CD4-positive, alpha-beta T cell (primary cell): Measurements from ENCODE around the gene TPCN2. TPM values are rescaled to one million over a fixed set of nuclear protein-coding genes. Genes with fewer than 3 reads are reported as not detected.

Experiments used
- ATAC-seq: fragments of 200-7000 bp; cut with Tn5 transposase; one replicate; pipeline ENCODE4 v1.10.0; 2022; ENCODE audit warnings: mild to moderate bottlenecking; ENCODE audit not compliant: poor library complexity
- CTCF ChIA-PET: fragments of 350-600 bp; sonication (Branson Sonifier 250); formaldehyde crosslinking; loops from one replicate; lab custom pipeline; 2021; ENCODE audit warnings: antibody characterized with exemption, inconsistent platforms; lab: Charles Lee
- POLR2A ChIA-PET: fragments of 350-600 bp; sonication (Branson Sonifier 250); formaldehyde crosslinking; loops from one replicate; lab custom pipeline; 2021; ENCODE audit warnings: antibody characterized with exemption, inconsistent platforms; lab: Charles Lee
- DNase-seq, 14 experiments: peaks; one replicate each; pipeline ENCODE4 v3.0.0-alpha.2; 2013 to 2020; ENCODE audit warnings: mixed read lengths in 2 of 14
- H3K27ac ChIP-seq, 2 donors: one replicate each; pipeline versions ENCODE4 v1.5.1 to v1.7.0; 2013; ENCODE audit warnings: low read length in 2 of 2, low read depth in 1 of 2, mild to moderate bottlenecking in 1 of 2
- H3K27me3 ChIP-seq, 2 experiments: 1 replicate in 1 of 2; 2 replicates in 1 of 2; pipeline versions ENCODE4 v1.6.1 to v1.7.0; 2013; ENCODE audit warnings: low read length in 2 of 2, control low read depth in 1 of 2, mild to moderate bottlenecking in 1 of 2, moderate library complexity in 1 of 2; ENCODE audit not compliant: insufficient read depth in 2 of 2, control insufficient read depth in 1 of 2
- H3K36me3 ChIP-seq: one replicate; pipeline ENCODE4 v1.6.1; 2013; ENCODE audit warnings: low read length, control low read depth; ENCODE audit not compliant: insufficient read depth
- H3K4me1 ChIP-seq: one replicate; pipeline ENCODE4 v1.6.1; 2013; ENCODE audit warnings: low read length, control low read depth; ENCODE audit not compliant: insufficient read depth
- H3K4me3 ChIP-seq: one replicate; pipeline ENCODE4 v1.5.1; 2013; ENCODE audit warnings: mild to moderate bottlenecking, low read length, moderate library complexity
- H3K9me3 ChIP-seq, 2 experiments: 1 replicate in 1 of 2; 2 replicates in 1 of 2; pipeline versions ENCODE4 v1.6.1 to v1.7.0; 2013; ENCODE audit warnings: low read length in 2 of 2, mild to moderate bottlenecking in 2 of 2, control low read depth in 1 of 2, moderate library complexity in 1 of 2; ENCODE audit not compliant: control insufficient read depth in 1 of 2, insufficient read depth in 1 of 2
- H3K27ac Mint-ChIP-seq: one replicate; pipeline ENCODE4 v1.8.0; 2020; ENCODE audit warnings: mixed read lengths
- H3K27me3 Mint-ChIP-seq: one replicate; pipeline ENCODE4 v1.8.0; 2021; ENCODE audit warnings: mixed read lengths
- H3K36me3 Mint-ChIP-seq: one replicate; pipeline ENCODE4 v1.8.0; 2021; ENCODE audit warnings: low read depth, mixed read lengths
- H3K4me1 Mint-ChIP-seq: one replicate; pipeline ENCODE4 v1.8.0; 2021; ENCODE audit warnings: low read depth, mixed read lengths
- H3K4me3 Mint-ChIP-seq: one replicate; pipeline ENCODE4 v1.8.0; 2020; ENCODE audit warnings: mild to moderate bottlenecking, mixed read lengths
- H3K9me3 Mint-ChIP-seq: one replicate; pipeline ENCODE4 v1.8.0; 2020; ENCODE audit warnings: mixed read lengths
- intact Hi-C, 2 experiments: fragments of 100-400 bp; cut with DNase I in 1 of 2; cut with micrococcal nuclease in 1 of 2; formaldehyde crosslinking; loops; one replicate each; pipeline versions ENCODE4 v1.15.1 to v1.9.0; 2023 to 2025; cut with DNase I, micrococcal nuclease
- total RNA-seq, 174 experiments: library from RNA in 2 of 174; stranded (reverse) in 2 of 174; gene quantifications; one replicate each; pipeline ENCODE4 v1.2.3 and lab custom pipeline; 2021 to 2026
- TF ChIP-seq, protein P1 (sequence below): fragments of 200-600 bp; IDR thresholded peaks from one replicate; pipeline ENCODE4 v1.8.0; 2022; ENCODE audit warnings: antibody characterized with exemption, mild to moderate bottlenecking

The TPCN2 gene
- total RNA-seq, 2 experiments from 2014 or later = 10.2 to 11.5 TPM

DNA sequence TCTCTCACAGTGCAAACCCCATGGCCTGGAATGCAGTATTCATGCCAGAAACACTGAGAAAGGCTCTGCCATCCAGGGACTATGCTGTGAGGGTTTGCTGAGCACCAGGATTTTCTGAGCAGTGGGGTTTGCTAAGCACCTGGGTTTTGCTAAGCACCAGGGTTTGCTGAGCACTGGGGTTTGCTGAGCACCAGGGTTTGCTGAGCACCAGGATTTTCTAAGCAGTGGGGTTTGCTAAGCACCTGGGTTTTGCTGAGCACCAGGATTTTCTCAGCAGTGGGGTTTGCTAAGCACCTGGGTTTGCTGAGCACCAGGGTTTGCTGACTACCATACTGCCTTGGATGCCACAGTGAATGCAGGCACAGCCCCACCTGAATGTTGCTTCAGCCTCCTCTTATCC lies 58.7 kb downstream of the TPCN2 start:
- no peak overlapping the region for H3K4me3 Mint-ChIP-seq
- DNase-seq = no peak

DNA sequence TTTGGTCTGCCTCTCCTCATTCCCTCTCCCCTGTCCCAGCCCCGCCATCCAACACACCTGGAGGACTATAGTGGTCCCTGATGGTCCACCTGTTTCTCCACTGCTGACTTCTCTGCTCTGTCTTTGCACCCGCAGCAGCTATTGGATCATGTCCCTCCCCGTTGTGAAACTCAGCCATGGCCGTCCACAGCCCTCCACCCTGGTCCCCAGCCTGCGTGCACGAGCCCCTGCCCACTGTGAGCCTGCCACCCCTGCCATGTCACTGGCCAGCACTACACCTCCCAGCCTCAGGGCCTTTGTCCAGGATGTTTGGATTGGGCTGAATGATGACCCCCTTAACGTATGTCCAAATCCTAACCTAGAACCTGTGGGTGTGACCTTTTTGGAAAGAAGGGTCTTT lies 59.3 kb downstream of the TPCN2 start:
- Mint-ChIP-seq H3K27ac (no peak overlapping the region), H3K27me3 (no peaks in the 10 kb centered on the region), H3K9me3 (no peaks in the 10 kb centered on the region), H3K4me3 (no peak overlapping the region), H3K36me3 (no peaks in the 10 kb centered on the region), H3K4me1 (peaks cover 3% of the 10 kb centered on the region)
- ChIA-PET CTCF (no interaction called here), POLR2A (no interaction called here)
- Histone ChIP-seq H3K4me3 (no peak overlapping the region), H3K9me3 (peaks cover 0 to 22% of the 10 kb centered on the region in 2 experiments), H3K27ac (no peak overlapping the region), H3K36me3 (no peaks in the 10 kb centered on the region), H3K27me3 (no peaks in the 10 kb centered on the region), H3K4me1 (peaks cover 7% of the 10 kb centered on the region)
- intact Hi-C loops = loop anchor here in 1 of 2 experiments (10.0 kb wide), 1 partner anchor 187 kb away; the partner anchor contains the start of gene MYEOV
- ATAC-seq (no peak), DNase-seq (no peak)
- TF ChIP-seq, protein P1, sequence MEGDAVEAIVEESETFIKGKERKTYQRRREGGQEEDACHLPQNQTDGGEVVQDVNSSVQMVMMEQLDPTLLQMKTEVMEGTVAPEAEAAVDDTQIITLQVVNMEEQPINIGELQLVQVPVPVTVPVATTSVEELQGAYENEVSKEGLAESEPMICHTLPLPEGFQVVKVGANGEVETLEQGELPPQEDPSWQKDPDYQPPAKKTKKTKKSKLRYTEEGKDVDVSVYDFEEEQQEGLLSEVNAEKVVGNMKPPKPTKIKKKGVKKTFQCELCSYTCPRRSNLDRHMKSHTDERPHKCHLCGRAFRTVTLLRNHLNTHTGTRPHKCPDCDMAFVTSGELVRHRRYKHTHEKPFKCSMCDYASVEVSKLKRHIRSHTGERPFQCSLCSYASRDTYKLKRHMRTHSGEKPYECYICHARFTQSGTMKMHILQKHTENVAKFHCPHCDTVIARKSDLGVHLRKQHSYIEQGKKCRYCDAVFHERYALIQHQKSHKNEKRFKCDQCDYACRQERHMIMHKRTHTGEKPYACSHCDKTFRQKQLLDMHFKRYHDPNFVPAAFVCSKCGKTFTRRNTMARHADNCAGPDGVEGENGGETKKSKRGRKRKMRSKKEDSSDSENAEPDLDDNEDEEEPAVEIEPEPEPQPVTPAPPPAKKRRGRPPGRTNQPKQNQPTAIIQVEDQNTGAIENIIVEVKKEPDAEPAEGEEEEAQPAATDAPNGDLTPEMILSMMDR = no peak

More for the DNA sequence above, 58.7 kb downstream of the TPCN2 start:
- intact Hi-C loops = loop anchor here in 1 of 2 experiments (10.0 kb wide), 1 partner anchor 187 kb away; the partner anchor contains the start of gene MYEOV
- H3K9me3 Mint-ChIP-seq = no peaks in the 10 kb centered on the region
- H3K9me3 ChIP-seq = peaks cover 0 to 22% of the 10 kb centered on the region in 2 experiments
- H3K27me3 Mint-ChIP-seq = no peaks in the 10 kb centered on the region
- no peak overlapping the region for H3K4me3 ChIP-seq
- TF ChIP-seq, protein P1 = no peak
- H3K27me3 ChIP-seq = no peaks in the 10 kb centered on the region
- ChIA-PET POLR2A (no interaction called here), CTCF (no interaction called here)
- ATAC-seq = no peak
- H3K27ac ChIP-seq = no peak overlapping the region
- no peaks in the 10 kb centered on the region for H3K36me3 ChIP-seq
- H3K36me3 Mint-ChIP-seq = no peaks in the 10 kb centered on the region
- no peak overlapping the region for H3K27ac Mint-ChIP-seq
- H3K4me1 Mint-ChIP-seq = peaks cover 3% of the 10 kb centered on the region
- H3K4me1 ChIP-seq = peaks cover 7% of the 10 kb centered on the region

DNA sequence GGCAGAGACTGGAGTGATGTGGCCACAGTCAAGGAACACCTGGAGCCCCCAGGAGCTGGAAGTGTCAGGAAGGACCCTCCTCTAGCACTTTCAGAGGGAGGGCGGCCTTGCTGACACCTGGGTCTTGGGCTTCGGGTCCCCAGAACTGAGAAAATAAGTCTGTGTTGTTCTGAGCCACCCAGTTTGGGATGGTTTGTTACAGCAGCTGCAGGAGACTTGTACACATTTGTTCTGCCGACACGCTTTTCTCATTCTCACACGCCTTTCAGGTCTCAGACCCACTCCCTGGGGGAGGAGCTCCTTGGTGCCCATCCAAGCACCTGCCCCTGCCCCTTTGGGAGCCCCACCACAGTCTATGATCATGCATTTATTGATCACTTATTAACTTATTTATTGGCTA lies 59.8 kb downstream of the TPCN2 start:
- ATAC-seq = no peak
- Mint-ChIP-seq H3K27ac (no peak overlapping the region), H3K27me3 (no peaks in the 10 kb centered on the region), H3K4me3 (no peak overlapping the region), H3K36me3 (no peaks in the 10 kb centered on the region), H3K9me3 (no peaks in the 10 kb centered on the region), H3K4me1 (peaks cover 3% of the 10 kb centered on the region)
- intact Hi-C loops = loop anchor here in 1 of 2 experiments (10.0 kb wide), 1 partner anchor 186 kb away; the partner anchor contains the start of gene MYEOV
- no peaks in the 10 kb centered on the region for H3K36me3 ChIP-seq
- H3K27me3 ChIP-seq = no peaks in the 10 kb centered on the region
- TF ChIP-seq, protein P1 = no peak
- H3K9me3 ChIP-seq = peaks cover 0 to 22% of the 10 kb centered on the region in 2 experiments
- CTCF ChIA-PET = no interaction called here
- no peak for DNase-seq
- peaks cover 7% of the 10 kb centered on the region for H3K4me1 ChIP-seq
- no peak overlapping the region for H3K27ac ChIP-seq
- H3K4me3 ChIP-seq = no peak overlapping the region
- POLR2A ChIA-PET = no interaction called here
